HG03354 (cell line): ENCODE data around the gene CDK18.

Experiments
- ATAC-seq: cut with Tn5 transposase; IDR thresholded peaks from one replicate; pipeline ENCODE4 v1.9.1; 2021; ENCODE audit warnings: mild to moderate bottlenecking; ENCODE audit not compliant: unreplicated experiment, poor library complexity, severe bottlenecking

CDK18 gene

DNA sequence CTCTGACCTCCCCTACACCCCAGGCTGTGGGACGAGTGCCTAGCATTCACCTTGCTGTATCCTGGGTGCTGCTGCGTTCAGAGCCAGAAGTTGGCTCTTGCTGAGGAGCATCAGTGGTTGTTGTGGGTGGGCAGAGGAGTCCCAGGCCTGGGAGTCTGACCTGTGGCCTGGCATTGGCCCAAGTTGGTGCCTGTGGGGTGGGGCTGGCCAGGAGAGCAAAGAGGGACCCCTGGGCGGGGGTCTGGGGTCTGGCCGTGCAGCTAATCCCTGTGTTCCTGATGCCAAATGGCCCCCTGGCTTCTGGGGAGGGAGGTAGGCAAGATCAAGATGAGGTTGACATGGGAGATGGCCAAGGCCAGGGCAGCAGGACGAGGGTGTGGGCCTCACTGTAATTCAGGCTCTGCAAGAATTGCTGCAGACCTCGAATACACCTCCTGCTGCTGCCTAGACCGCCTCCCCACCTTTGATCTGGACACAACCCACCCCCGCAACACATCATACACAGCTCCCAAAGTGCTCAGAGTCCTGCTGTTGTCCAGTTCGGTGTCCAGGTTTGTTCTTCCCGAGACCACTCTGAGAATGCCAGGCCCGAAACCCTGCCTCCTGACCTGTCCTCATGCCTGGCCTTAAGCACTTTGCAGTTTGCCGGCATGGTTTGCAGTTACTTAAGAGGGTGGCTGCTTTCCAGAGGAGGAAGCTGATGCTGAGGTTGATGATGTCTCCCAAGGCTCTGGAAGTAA is 28.7 kb downstream of the CDK18 start:
- no peak for ATAC-seq

- no peak for ATAC-seq
Measured at GRCh38 chr1:205533748-205534443, 29.4 kb downstream of the CDK18 start.

- no peak for ATAC-seq
Measured at GRCh38 chr1:205534444-205534985, 30.0 kb downstream of the CDK18 start.

GRCh38 chr1:205535096-205535495 is 30.6 kb downstream of the CDK18 start:
- ATAC-seq = no peak

DNA sequence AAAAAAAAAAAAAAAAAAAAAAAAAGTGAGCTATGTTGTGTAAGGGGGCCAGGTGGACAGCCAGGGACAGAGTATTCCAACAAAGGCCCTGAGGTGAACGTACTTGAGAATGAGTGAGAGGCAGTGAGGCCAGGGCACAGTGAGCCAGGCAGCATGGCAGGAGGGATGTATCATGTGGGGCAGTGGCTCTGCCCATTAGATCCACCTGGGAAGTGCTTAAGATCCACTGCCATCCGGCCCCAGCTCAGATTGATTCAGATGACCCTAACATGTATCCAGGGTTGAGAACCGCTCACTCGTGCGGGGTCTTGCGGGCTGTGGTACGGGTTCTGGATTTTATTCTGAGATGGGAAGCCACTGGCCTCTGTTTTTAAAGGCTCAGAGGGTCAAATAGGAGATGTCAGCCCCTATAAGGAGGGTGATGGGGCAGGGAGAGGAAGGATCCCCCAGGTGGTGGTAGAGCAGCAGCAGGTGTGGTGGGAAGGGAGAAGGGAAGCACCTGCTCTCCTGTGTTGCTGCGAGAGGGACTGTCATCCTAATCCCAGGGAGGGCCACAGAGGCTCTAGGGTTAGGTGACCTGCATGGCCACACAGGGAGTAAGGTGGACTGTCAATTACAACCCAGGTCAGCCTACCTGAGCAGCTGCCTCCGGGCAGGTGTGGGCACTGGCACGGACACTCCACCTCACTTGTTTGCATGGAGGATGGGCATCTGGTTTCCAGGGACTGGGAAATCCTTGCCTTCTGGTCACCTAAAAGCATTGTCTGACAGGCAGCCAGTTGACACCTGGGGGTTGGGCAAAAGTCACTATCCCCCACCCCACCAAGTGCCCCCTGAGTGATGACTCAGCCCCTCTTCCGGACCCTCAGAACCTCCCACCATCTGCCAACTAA is 31.6 kb downstream of the CDK18 start:
- no peak for ATAC-seq

DNA sequence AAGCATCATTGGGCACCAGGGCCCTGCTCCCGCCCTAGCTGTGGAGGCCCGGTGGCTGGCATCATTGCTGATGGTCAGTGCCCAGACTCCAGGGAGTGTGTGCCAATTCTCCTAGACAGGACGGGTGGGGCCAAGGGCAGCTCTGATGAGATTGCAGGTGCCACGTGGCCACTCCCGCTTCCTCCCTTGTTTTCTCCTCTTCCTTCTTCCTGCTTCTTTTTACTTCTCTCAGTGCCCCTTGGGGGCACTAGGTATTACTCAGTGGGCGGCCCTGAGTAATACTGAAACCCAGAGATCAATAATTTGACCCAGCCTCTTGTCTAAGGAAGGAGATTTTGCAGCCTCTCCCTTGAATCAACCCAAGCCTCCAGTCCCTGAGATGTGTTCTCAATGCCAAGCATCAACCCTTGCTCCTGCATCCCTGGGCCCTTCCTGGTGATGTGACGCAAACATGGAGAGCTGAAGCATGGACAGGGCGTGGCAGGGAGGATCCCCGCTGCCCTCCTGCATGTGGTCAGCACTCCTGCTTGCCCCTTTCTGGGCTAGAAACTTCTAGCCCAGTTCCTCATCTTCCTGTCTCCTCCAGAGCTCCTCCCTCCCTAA is 32.4 kb downstream of the CDK18 start:
- no peak for ATAC-seq

- ATAC-seq = no peak
Measured at GRCh38 chr1:205537386-205538018, 33.0 kb downstream of the CDK18 start.

GRCh38 chr1:205538235-205538840 is 33.9 kb downstream of the CDK18 start:
- no peak for ATAC-seq

- no peak for ATAC-seq
Measured at GRCh38 chr1:205541161-205541886, 36.9 kb downstream of the CDK18 start.

- no peak for ATAC-seq
Measured at GRCh38 chr1:205542367-205542766, 37.9 kb downstream of the CDK18 start.

DNA sequence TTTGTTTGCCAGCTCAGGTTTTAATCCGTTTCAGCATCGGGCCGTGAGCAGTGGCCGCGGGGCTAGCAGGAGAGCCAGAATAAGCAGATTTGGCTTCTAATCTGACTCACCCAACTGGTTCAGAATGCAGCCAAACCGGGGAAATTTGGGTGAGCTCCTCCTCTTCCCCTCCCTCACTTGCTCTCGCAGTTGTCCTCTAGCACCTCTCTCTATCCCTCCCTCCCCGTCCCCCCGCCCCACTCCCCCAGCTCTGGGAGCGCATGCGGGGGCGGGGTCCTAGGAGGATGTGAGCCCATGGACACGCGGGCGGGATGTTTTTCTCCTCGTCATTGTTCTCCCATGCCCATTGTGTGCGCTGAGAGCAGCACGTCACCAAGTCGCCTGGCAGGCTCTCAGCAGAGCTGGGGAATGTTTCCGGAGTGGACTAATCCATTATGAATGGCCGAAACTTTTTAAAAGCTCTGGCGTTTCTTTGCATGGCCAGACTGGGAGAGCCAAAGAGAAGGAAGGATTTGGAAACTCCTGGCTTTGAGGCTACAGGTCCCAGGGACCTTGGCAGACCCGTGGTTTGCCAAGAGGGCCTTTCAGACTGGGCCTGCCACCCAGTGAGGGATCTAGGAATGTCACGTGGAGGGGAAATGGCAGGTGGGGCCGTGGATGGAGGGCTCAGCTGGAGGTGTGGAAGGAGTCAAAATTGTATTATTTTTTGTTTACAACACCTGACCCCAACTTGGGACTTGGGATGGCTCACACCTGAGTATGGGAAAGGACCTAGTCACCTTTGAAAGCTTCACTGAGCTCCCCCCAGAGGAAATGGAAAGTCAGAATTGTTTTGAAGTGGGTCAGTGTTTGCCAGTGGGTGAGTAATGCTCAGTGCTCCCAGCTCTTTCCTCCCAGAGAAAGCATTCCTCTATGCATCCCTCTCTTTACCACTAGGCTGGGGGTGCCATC is 39.2 kb downstream of the CDK18 start:
- no peak for ATAC-seq

- no peak for ATAC-seq
Measured at GRCh38 chr1:205545001-205545919, 40.8 kb downstream of the CDK18 start.

GRCh38 chr1:205545991-205546390 is 41.5 kb downstream of the CDK18 start:
- no peak for ATAC-seq

- no peak for ATAC-seq
Measured at GRCh38 chr1:205546541-205546940, 42.1 kb downstream of the CDK18 start.

GRCh38 chr1:205547936-205548827 is 43.7 kb downstream of the CDK18 start:
- ATAC-seq = no peak
